Measurements from ENCODE around the gene NOL9. TPM values are rescaled to one million over a fixed set of nuclear protein-coding genes. Genes with fewer than 3 reads are reported as not detected.
A peak's percentile ranks its signal among the peaks of the same experiment; 100 is the strongest.

NOL9 gene
- total RNA-seq, 3 donors from 2014 or later (not counting 1 experiment from before 2014, with no cell fraction given): 40.7 to 53.3 (median 52.0) TPM

DNA sequence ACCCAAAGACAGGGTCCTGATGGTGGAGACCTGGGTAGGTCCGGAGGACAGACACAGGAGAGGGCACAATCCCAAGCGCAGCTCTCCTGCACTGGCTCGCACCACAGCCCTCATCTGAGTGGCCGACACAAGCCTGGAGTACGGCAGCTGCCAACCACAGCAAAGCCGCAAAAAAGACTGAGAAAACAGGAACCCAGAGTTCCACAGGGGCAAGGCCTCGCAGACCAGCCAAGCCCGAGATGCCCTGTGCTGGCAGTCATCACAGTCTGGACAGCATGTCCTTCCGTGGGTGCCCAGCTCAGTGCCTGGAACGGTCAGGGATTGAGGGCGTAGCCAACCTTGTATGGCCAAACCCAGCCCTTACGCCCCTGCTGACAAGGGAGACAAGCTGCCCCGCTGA, 36.9 kb upstream of the NOL9 start:
- Mint-ChIP-seq H3K4me1 (peaks cover 25 to 44% of the 10 kb centered on the region in 2 donors), H3K9me3 (no peaks in the 10 kb centered on the region), H3K27me3 (ENCODE audit: low read depth in 2 of 2) (no peaks in the 10 kb centered on the region), H3K27ac (peak overlapping the region in 1 of 2 donors; percentile 38), H3K4me3 (no peak overlapping the region), H3K36me3 (no peaks in the 10 kb centered on the region)
- peak in 1 of 2 donors; percentile 22 for DNase-seq
- Histone ChIP-seq H3K9me3 (ENCODE audit: control insufficient read depth, insufficient read depth, low read length) (no peaks in the 10 kb centered on the region), H3K36me3 (ENCODE audit: control insufficient read depth, insufficient read depth, low read length) (peaks cover 58% of the 10 kb centered on the region), H3K4me3 (ENCODE audit: low read length) (no peak overlapping the region), H3K4me1 (ENCODE audit: control insufficient read depth, insufficient read depth, low read length) (peaks cover 24% of the 10 kb centered on the region), H3K27ac (ENCODE audit: low read length) (peak overlapping the region; percentile 3), H3K27me3 (ENCODE audit: control insufficient read depth, insufficient read depth, low read length) (no peaks in the 10 kb centered on the region)
- TF ChIP-seq, protein P1, sequence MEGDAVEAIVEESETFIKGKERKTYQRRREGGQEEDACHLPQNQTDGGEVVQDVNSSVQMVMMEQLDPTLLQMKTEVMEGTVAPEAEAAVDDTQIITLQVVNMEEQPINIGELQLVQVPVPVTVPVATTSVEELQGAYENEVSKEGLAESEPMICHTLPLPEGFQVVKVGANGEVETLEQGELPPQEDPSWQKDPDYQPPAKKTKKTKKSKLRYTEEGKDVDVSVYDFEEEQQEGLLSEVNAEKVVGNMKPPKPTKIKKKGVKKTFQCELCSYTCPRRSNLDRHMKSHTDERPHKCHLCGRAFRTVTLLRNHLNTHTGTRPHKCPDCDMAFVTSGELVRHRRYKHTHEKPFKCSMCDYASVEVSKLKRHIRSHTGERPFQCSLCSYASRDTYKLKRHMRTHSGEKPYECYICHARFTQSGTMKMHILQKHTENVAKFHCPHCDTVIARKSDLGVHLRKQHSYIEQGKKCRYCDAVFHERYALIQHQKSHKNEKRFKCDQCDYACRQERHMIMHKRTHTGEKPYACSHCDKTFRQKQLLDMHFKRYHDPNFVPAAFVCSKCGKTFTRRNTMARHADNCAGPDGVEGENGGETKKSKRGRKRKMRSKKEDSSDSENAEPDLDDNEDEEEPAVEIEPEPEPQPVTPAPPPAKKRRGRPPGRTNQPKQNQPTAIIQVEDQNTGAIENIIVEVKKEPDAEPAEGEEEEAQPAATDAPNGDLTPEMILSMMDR (IDR thresholded peaks at IDR 0.05): no peak
- intact Hi-C loops (cut with micrococcal nuclease): no loop called here
- peak; percentile 30 to 68 (median 63) for ATAC-seq
- WGBS (ENCODE audit: insufficient coverage): 25% methylated on average over 13 of the region's 13 CpGs

DNA sequence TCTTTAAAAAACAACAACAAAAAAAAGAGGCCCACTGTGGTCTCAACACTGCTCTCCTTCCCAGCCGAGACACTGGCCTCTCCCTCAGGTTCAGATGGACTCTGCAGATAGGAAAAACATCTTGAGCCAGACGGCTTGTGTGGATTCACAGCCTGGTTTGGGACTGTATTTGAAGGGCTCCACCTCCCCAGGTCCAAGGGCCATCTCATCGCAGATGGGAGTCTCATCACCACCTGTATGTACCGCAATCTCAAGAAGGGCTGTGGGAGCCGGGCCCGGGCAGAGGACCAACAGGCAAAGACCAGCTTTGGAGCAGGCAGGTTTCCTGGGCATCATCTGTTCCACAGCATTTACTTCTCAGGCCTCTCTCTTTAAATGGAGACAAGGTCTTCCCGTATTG, 35.7 kb upstream of the NOL9 start:
- Histone ChIP-seq H3K4me1 (ENCODE audit: control insufficient read depth, insufficient read depth, low read length) (peaks cover 24% of the 10 kb centered on the region), H3K9me3 (ENCODE audit: control insufficient read depth, insufficient read depth, low read length) (no peaks in the 10 kb centered on the region), H3K36me3 (ENCODE audit: control insufficient read depth, insufficient read depth, low read length) (peaks cover 50% of the 10 kb centered on the region), H3K4me3 (ENCODE audit: low read length) (no peak overlapping the region), H3K27ac (ENCODE audit: low read length) (no peak overlapping the region), H3K27me3 (ENCODE audit: control insufficient read depth, insufficient read depth, low read length) (no peaks in the 10 kb centered on the region)
- Mint-ChIP-seq H3K4me3 (no peak overlapping the region), H3K4me1 (peaks cover 22 to 38% of the 10 kb centered on the region in 2 donors), H3K27me3 (ENCODE audit: low read depth in 2 of 2) (no peaks in the 10 kb centered on the region), H3K27ac (peak overlapping the region in 1 of 2 donors; percentile 38), H3K36me3 (no peaks in the 10 kb centered on the region), H3K9me3 (no peaks in the 10 kb centered on the region)
- 96% methylated on average over 7 of the region's 7 CpGs for WGBS (ENCODE audit: insufficient coverage)
- intact Hi-C loops (cut with micrococcal nuclease): no loop called here
- TF ChIP-seq, protein P1 (IDR thresholded peaks at IDR 0.05): no peak
- ATAC-seq: no peak
- no peak for DNase-seq

DNA sequence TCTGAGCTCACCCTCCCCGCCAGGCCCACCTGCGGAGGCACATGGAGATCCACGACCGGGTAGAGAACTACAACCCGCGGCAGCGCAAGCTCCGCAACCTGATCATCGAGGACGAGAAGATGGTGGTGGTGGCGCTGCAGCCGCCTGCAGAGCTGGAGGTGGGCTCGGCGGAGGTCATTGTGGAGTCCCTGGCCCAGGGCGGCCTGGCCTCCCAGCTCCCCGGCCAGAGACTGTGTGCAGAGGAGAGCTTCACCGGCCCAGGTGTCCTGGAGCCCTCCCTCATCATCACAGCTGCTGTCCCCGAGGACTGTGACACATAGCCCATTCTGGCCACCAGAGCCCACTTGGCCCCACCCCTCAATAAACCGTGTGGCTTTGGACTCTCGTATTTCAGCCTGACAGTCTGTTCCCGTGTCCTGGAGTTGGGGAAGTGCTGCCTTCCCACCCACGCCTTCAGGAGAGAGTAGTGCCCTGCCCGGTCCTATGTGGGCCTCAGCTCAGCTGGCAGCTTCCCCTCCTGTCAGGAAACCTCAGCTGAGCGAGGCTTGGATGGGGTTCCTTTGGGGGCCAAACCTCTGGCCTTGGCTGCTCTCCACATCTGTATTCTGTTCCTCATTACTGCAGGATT, 34.7 kb upstream of the NOL9 start:
- TF ChIP-seq, protein P1 (IDR thresholded peaks at IDR 0.05): no peak
- H3K4me1 Mint-ChIP-seq: peaks cover 30 to 43% of the 10 kb centered on the region in 2 donors
- Histone ChIP-seq H3K4me3 (ENCODE audit: low read length) (no peak overlapping the region), H3K36me3 (ENCODE audit: control insufficient read depth, insufficient read depth, low read length) (peaks cover 44% of the 10 kb centered on the region), H3K27me3 (ENCODE audit: control insufficient read depth, insufficient read depth, low read length) (no peaks in the 10 kb centered on the region), H3K9me3 (ENCODE audit: control insufficient read depth, insufficient read depth, low read length) (no peaks in the 10 kb centered on the region), H3K4me1 (ENCODE audit: control insufficient read depth, insufficient read depth, low read length) (peaks cover 28% of the 10 kb centered on the region), H3K27ac (ENCODE audit: low read length) (no peak overlapping the region)
- WGBS (ENCODE audit: insufficient coverage): 85% methylated on average over 24 of the region's 24 CpGs
- no peaks in the 10 kb centered on the region for H3K9me3 Mint-ChIP-seq
- H3K27me3 Mint-ChIP-seq (ENCODE audit: low read depth in 2 of 2): no peaks in the 10 kb centered on the region
- DNase-seq (no peak), ATAC-seq (no peak)
- H3K4me3 Mint-ChIP-seq: no peak overlapping the region
- no peak overlapping the region for H3K27ac Mint-ChIP-seq
- H3K36me3 Mint-ChIP-seq: no peaks in the 10 kb centered on the region
- intact Hi-C loops (cut with micrococcal nuclease): no loop called here

All from natural killer cell (primary cell).